HepG2 (cell line): Measurements from ENCODE around the gene TOR4A. TPM values are rescaled to one million over a fixed set of nuclear protein-coding genes. Genes with fewer than 3 reads are reported as not detected.

Source experiments
- ATAC-seq: fragments of 200-7000 bp; cut with Tn5 transposase; 3 replicates; pipeline ENCODE4 v1.9.1; 2020; ENCODE audit warnings: mild to moderate bottlenecking, moderate library complexity
- BruUV-seq: library from RNA; stranded (reverse); fragments of 400-500 nt; replicated peaks from 2 replicates; lab custom pipeline; 2021; lab: Mats Ljungman, UMichigan
- CTCF ChIA-PET: fragments of 300-600 bp; formaldehyde crosslinking; extraction: SDS; loops from one replicate; lab custom pipeline; 2021; ENCODE audit warnings: low total read pairs, inconsistent platforms, low intra/inter-chr PET ratio; lab: Yijun Ruan, JAX
- POLR2A ChIA-PET: fragments of 350-600 bp; sonication (Branson Sonifier 250); formaldehyde crosslinking; loops from one replicate; lab custom pipeline; 2020; ENCODE audit warnings: antibody characterized with exemption, inconsistent platforms; lab: Yijun Ruan, JAX
- DNase-seq: peaks from one replicate; pipeline ENCODE4 v3.0.0-alpha.2; 2015; ENCODE audit warnings: low spot score
- FAIRE-seq: peaks from 3 replicates; lab custom pipeline; 2011; peaks lifted over from hg19 to GRCh38; lab: Jason Lieb, UNC
- H2AFZ ChIP-seq: one replicate; pipeline ENCODE4 v1.6.1; 2011; ENCODE audit warnings: low read length, inconsistent platforms
- H3K27ac ChIP-seq: fragments of 300-600 bp; 3 replicates; pipeline ENCODE4 v1.8.0; 2011; ENCODE audit warnings: mixed run types, mild to moderate bottlenecking, mixed read lengths, low read length, inconsistent platforms; ENCODE audit not compliant: insufficient read depth; ENCODE audit errors: extremely low read length
- H3K27me3 ChIP-seq, 2 experiments: fragments of 200-600 bp in 1 of 2; 2 replicates in 1 of 2; 3 replicates in 1 of 2; pipeline versions ENCODE4 v1.6.0 to v1.8.0; 2011; ENCODE audit warnings: low read length in 2 of 2, mild to moderate bottlenecking in 2 of 2, moderate library complexity in 2 of 2, inconsistent platforms in 1 of 2; ENCODE audit not compliant: insufficient read depth in 2 of 2, control insufficient read depth in 1 of 2
- H3K36me3 ChIP-seq, 2 experiments: fragments of 200-600 bp in 1 of 2; replicated peaks in 1 of 2; 2 replicates in 1 of 2; 3 replicates in 1 of 2; pipeline versions ENCODE4 v1.5.1 to v1.8.0; 2011; ENCODE audit warnings: low read length in 2 of 2, inconsistent platforms in 1 of 2; ENCODE audit not compliant: insufficient read depth in 2 of 2, control insufficient read depth in 1 of 2
- H3K4me1 ChIP-seq: 2 replicates; pipeline ENCODE4 v1.5.1; 2012; ENCODE audit warnings: low read length, inconsistent platforms; ENCODE audit not compliant: insufficient read depth
- H3K4me2 ChIP-seq: 2 replicates; pipeline ENCODE4 v1.6.0; 2011; ENCODE audit warnings: low read depth, low read length, inconsistent platforms
- H3K4me3 ChIP-seq, 3 experiments: fragments of 200-600 bp in 1 of 3; sonication (generic), shearing (Covaris generic) in 1 of 3; replicated peaks in 1 of 3; 2 replicates each; pipeline ENCODE4 v1.5.1; 2011 to 2016; ENCODE audit warnings: low read length in 3 of 3, inconsistent platforms in 2 of 3, low read depth in 2 of 3, mild to moderate bottlenecking in 2 of 3, control low read depth in 1 of 3, mixed read lengths in 1 of 3; ENCODE audit not compliant: insufficient read depth in 1 of 3
- H3K79me2 ChIP-seq: one replicate; pipeline ENCODE4 v1.6.1; 2011; ENCODE audit warnings: low read length, inconsistent platforms; ENCODE audit not compliant: insufficient read depth
- H3K9ac ChIP-seq: 2 replicates; pipeline ENCODE4 v1.6.0; 2011; ENCODE audit warnings: mild to moderate bottlenecking, low read depth, low read length, inconsistent platforms; ENCODE audit not compliant: insufficient read depth
- H3K9me3 ChIP-seq: 2 replicates; pipeline ENCODE4 v1.5.1; 2012; ENCODE audit warnings: mild to moderate bottlenecking, low read length
- H4K20me1 ChIP-seq: 2 replicates; pipeline ENCODE4 v1.6.0; 2011; ENCODE audit warnings: inconsistent platforms, mild to moderate bottlenecking, low read length, moderate library complexity; ENCODE audit not compliant: insufficient read depth
- CCAR2 ChIP-seq: fragments of 200-400 bp; formaldehyde crosslinking; optimal IDR thresholded peaks from 2 replicates; pipeline ENCODE3; 2018; ENCODE audit warnings: low read depth, mild to moderate bottlenecking, low read length, moderate library complexity
- GATAD2A ChIP-seq: IDR thresholded peaks from 2 replicates; pipeline ENCODE4 v1.6.1; 2016
- HNRNPLL ChIP-seq: fragments of 200-400 bp; formaldehyde crosslinking; IDR thresholded peaks from 2 replicates; pipeline ENCODE4 v1.6.1; 2017; ENCODE audit warnings: mild to moderate bottlenecking, low read depth, low read length; ENCODE audit not compliant: poor library complexity, severe bottlenecking
- NFIC ChIP-seq: IDR thresholded peaks from 2 replicates; pipeline ENCODE4 v1.6.1; 2012; ENCODE audit warnings: mild to moderate bottlenecking, low read length, inconsistent platforms
- NR2C2 ChIP-seq: sonication (generic); formaldehyde crosslinking; IDR thresholded peaks from 2 replicates; pipeline ENCODE4 v1.4.0; 2020; ENCODE audit warnings: missing genetic modification reagents, mild to moderate bottlenecking, moderate library complexity, borderline replicate concordance
- PCBP2 ChIP-seq: fragments of 200-400 bp; formaldehyde crosslinking; optimal IDR thresholded peaks from 2 replicates; pipeline ENCODE3; 2018; ENCODE audit warnings: low read length, low read depth; ENCODE audit not compliant: poor library complexity, severe bottlenecking
- TIGD3 ChIP-seq: sonication (generic); formaldehyde crosslinking; IDR thresholded peaks from 2 replicates; pipeline ENCODE4 v1.5.1; 2020; ENCODE audit warnings: mild to moderate bottlenecking, missing genetic modification reagents, borderline replicate concordance
- ZBTB1 ChIP-seq: sonication (generic); formaldehyde crosslinking; IDR thresholded peaks from 2 replicates; pipeline ENCODE4 v1.4.0; 2020; ENCODE audit warnings: missing genetic modification reagents, borderline replicate concordance
- ZBTB8A ChIP-seq: sonication (generic); formaldehyde crosslinking; IDR thresholded peaks from 2 replicates; pipeline ENCODE4 v1.4.0; 2020; ENCODE audit warnings: mild to moderate bottlenecking, low read depth, missing genetic modification reagents, borderline replicate concordance
- ZNF235 ChIP-seq: sonication (generic); formaldehyde crosslinking; IDR thresholded peaks from 2 replicates; pipeline ENCODE4 v1.8.1; 2023; ENCODE audit warnings: mild to moderate bottlenecking, missing genetic modification reagents, borderline replicate concordance
- ZNF451 ChIP-seq: sonication (generic); formaldehyde crosslinking; IDR thresholded peaks from 2 replicates; pipeline ENCODE4 v1.5.0; 2020; ENCODE audit warnings: mild to moderate bottlenecking, missing genetic modification reagents
- ZNF530 ChIP-seq: sonication (generic); formaldehyde crosslinking; IDR thresholded peaks from 2 replicates; pipeline ENCODE4 v1.5.0; 2020; ENCODE audit warnings: low read depth, mild to moderate bottlenecking, missing genetic modification reagents
- ZNF563 ChIP-seq: sonication (generic); formaldehyde crosslinking; IDR thresholded peaks from 2 replicates; pipeline ENCODE4 v1.8.0; 2022; ENCODE audit warnings: mild to moderate bottlenecking, moderate library complexity, missing genetic modification reagents
- ZNF598 ChIP-seq: sonication (generic); formaldehyde crosslinking; IDR thresholded peaks from 2 replicates; pipeline ENCODE4 v1.5.1; 2020; ENCODE audit warnings: mild to moderate bottlenecking, missing genetic modification reagents, borderline replicate concordance
- ZNF746 ChIP-seq: sonication (generic); formaldehyde crosslinking; IDR thresholded peaks from 2 replicates; pipeline ENCODE4 v1.8.0; 2022; ENCODE audit warnings: mild to moderate bottlenecking, missing genetic modification reagents
- ZNF773 ChIP-seq: sonication (generic); formaldehyde crosslinking; IDR thresholded peaks from 2 replicates; pipeline ENCODE4 v1.4.0; 2020; ENCODE audit warnings: missing genetic modification reagents, borderline replicate concordance
- ZNF790 ChIP-seq: sonication (generic); formaldehyde crosslinking; IDR thresholded peaks from 2 replicates; pipeline ENCODE4 v1.8.0; 2022; ENCODE audit warnings: missing genetic modification reagents, mild to moderate bottlenecking, borderline replicate concordance
- WGBS: methylation state at CpG from one replicate; pipeline ENCODE4 v1.1.6; 2017; ENCODE audit warnings: low lambda C conversion rate; 5-methylcytosine and 5-hydroxymethylcytosine counted together
- in situ Hi-C: cut with HindIII; loops from 2 replicates; pipeline ENCODE4 v1.10.0; 2017; ENCODE audit warnings: low pct_unique_long_range_greater_than_20kb; ENCODE audit not compliant: extremely low pct_ligation_motif_present
- intact Hi-C: fragments of 100-400 bp; cut with micrococcal nuclease; formaldehyde crosslinking; loops from one replicate; pipeline ENCODE4 v1.10.0; 2022; ENCODE audit not compliant: unreplicated experiment
- polyA plus RNA-seq, 8 experiments: library from polyadenylated mRNA; depleted of rRNA in 3 of 8; stranded (reverse) in 7 of 8; unstranded in 1 of 8; fragments of >200 nt; fragmentation: Illumina TruSeq in 4 of 8; extraction: Trizol in 4 of 8; gene quantifications; 2 replicates each; pipeline versions ENCODE4 v1.2.1 to v1.2.3, GENCODE V29; 2011 to 2016; ENCODE audit warnings: low read depth in 4 of 8, missing spikeins in 1 of 8, mixed read lengths in 1 of 8; ENCODE audit not compliant: insufficient read depth in 1 of 8
- total RNA-seq, 5 experiments: library from RNA; depleted of rRNA; stranded (reverse); fragments of >200 nt; fragmentation: Illumina TruSeq; extraction: Trizol; gene quantifications; 2 replicates each; pipeline ENCODE4 v1.2.3, GENCODE V29; 2016; ENCODE audit warnings: low read depth in 1 of 5

TOR4A gene
- total and polyA plus RNA-seq, 2 of the 13 experiments (the other 11 are each of a cell fraction or from before 2014, with no cell fraction given) = 11.1 to 14.2 TPM

GRCh38 chr9:137269231-137269772 lies 8.2 kb upstream of the TOR4A start:
- FAIRE-seq (no peak), DNase-seq (no peak), ATAC-seq (no peak)
- no peaks in the 10 kb centered on the region for H3K9me3 ChIP-seq
- POLR2A ChIA-PET = interaction anchor here (1.1 to 3.4 kb wide), 3 partner anchors 8 to 29 kb away, joined by 3 to 11 read pairs (median 11); partner anchors contain the start of genes TOR4A and TUBB4B
- H3K4me1 ChIP-seq = peaks cover 19% of the 10 kb centered on the region
- H3K9ac ChIP-seq = no peak overlapping the region
- H3K36me3 ChIP-seq = peaks cover 20 to 39% of the 10 kb centered on the region in 2 experiments; a peak in 4 of 5 replicates
- H2AFZ ChIP-seq = no peak overlapping the region
- TF ChIP-seq TIGD3 (CRISPR knock-in tag) (no peak), ZNF451 (CRISPR knock-in tag) (no peak), ZNF790 (CRISPR knock-in tag) (no peak), ZNF235 (CRISPR knock-in tag) (no peak), ZNF598 (CRISPR knock-in tag) (no peak), NFIC (no peak), GATAD2A (no peak), ZNF563 (no peak), NR2C2 (CRISPR knock-in tag) (no peak), ZNF530 (CRISPR knock-in tag) (no peak), ZNF773 (CRISPR knock-in tag) (no peak), ZNF746 (CRISPR knock-in tag) (no peak), PCBP2 (no peak), ZBTB1 (CRISPR knock-in tag) (no peak), ZBTB8A (no peak), HNRNPLL (no peak), CCAR2 (no peak)
- BruUV-seq = no TSS peak
- H3K27me3 ChIP-seq = no peaks in the 10 kb centered on the region
- no peaks in the 10 kb centered on the region for H3K79me2 ChIP-seq
- WGBS = 99% methylated on average over 16 of the region's 17 CpGs
- in situ Hi-C loops = no loop called here
- H4K20me1 ChIP-seq = no peaks in the 10 kb centered on the region; the same call in 1 of the 2 replicates
- no peak overlapping the region for H3K4me2 ChIP-seq
- intact Hi-C loops = no loop called here
- CTCF ChIA-PET = no interaction called here
- no peak overlapping the region for H3K4me3 ChIP-seq
- peak overlapping the region; percentile 63 for H3K27ac ChIP-seq
